T follicular helper cell (primary cell): ENCODE results near the gene APOL6.
"Not testable (repeated sequence)": the region's sequence is repeated elsewhere in the genome, so short reads cannot be mapped to it uniquely, and the experiment has no call there.

Experiments
- DNase-seq: peaks from one replicate; pipeline ENCODE4 v3.0.0-alpha.2; 2020; ENCODE audit warnings: low read depth

Gene APOL6

DNA sequence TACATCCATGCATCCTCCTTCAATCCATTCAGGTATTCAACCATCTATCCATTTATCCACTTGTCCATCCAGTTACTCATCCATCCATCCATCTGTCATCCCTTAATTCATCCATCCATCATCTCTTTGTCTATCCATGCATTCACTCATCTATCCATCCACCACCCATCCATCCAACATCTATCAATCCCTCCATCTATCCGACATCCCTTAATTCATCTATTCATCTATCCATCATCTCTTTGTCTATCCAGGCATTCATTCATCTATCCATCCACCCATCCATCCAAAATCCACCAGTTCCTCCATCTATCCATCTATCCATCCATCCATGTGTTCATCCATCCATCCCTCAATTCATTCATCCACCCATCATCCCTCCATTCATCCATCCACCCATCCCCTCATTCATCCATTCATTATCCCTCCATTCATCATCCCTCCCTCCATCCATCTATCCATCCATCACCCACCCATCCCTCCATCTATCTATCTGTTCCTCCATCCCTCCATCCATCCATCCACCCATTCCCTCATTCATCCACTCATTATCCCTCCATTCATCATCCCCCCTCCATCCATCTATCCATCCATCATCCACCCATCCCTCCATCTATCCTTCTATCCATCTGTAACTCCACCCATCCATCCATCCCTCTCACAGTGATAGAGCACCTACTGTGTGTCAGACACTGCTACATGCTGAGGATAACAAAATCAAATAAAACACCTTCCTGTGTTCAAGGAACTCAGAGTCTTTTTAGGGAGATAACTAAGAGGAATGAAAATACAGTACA is 29.6 kb upstream of the APOL6 start:
- DNase-seq, result no peak

DNA sequence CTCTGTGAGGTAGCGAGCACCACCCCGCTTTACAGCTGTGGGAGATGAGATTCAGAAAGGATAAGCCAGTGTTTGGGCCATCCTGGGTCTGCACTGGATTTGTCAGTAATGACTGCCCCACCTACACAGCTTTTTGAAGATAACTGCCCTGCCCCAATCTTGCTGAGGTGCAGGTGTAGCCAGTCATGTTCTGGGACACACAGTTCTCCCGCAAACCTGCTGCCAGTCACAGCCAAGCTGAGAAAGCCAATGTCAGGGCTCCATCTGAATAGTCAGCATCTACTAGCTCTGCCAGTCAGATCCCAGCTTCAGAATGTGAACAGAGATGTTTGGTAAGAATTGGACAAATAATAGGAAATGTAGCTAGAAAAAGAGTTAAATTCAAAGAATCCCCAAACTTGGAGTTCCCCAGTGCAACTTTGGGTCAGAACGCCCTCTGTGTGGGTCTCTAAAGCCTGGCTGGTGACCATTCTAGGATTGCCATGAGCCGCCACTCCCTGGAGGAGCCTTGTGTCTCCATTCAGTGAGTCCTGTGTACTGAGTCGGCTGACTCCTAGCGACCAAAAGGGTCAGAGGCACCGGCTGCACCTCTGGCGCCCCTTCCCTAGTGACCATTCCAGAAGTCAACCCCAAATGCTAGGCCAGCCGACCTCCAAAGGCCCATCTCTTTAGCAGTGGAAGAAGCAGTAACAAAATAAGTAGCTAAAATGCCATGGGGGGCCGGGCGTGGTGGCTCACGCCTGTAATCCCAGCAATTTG is 28.7 kb upstream of the APOL6 start:
- DNase-seq, result no peak

DNA sequence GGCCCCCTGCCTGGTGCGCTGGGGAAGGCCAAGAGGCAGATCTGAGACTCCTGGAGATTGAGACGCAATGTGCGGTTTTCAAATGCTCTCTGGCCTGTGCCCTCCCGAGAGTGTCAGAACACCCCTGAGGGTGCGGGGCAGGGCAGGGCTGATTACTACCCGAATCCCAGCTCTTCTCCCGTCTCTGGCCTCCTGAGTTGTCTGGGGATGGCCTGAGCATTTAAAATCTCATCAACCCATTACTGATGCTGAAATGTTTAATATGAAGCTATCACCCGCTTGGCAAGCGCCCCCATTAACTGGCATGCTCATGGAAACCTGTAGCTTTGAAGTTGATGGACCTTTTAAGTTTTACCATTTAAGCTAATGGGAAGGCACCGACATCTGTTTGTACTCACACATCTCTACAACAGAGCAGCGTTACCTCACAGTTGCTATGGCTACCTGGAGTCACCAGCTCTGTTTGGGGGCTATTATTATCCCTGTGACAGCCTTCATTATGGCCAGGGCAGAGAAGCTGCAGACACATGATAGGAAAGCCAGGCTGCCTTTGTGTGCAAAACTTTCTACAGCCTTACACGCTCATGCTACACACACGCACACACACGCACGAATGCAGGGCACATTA is 27.5 kb upstream of the APOL6 start:
- no peak for DNase-seq

DNA sequence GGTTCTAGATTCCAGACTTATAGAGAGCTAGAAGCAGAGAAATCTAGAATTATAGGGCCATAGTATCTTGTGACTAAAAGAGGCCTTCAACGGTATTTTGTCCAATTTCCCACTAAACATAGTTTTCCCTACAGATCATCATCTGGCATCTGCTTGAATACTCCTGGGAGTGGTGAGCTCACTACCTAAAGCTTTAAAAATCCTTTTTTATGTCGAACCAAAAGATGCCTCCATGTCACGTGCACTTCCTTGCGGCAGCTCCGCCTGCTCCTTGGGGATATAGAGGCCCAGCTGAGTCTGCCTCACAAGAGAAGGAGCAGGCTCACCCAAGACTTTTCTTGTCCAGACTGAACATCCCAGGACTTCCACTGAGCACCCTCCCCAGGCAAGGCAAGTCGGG is 26.8 kb upstream of the APOL6 start:
- DNase-seq, result no peak

DNA sequence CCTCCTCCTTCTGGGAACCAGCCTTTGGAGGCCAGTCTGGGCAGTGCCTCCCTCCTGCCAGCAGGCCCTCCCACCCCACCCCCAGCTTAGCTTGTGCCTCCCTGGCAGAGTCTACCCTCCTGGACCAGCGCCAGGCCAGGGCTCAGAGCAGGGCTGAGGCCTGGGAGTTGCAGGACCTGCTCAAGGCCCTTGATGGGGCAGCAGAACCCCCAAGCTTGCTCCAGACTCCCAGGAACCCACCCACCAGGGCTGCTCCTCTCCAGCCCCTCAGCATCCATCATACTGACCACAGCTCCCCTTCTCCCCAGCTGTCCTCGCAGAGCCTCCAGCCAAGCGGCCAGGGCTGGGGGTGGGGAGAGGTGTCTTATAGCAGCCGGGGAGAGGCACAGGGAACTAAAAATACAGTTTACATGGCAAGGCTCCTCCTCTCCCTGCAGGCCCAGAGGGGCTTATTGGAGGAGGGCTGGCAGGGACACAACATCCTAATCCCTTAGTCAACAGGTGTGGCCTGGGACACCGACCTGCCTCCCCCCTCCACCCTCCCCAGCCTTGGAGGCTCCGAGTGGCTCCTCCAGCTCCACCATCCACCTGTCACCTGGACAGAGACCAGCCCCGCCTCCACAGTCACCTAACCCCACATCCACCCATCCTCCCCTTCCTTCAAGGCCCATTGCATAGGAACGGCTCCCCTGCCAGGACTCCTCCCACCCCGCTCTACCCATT is 25.9 kb upstream of the APOL6 start:
- no peak for DNase-seq

DNA sequence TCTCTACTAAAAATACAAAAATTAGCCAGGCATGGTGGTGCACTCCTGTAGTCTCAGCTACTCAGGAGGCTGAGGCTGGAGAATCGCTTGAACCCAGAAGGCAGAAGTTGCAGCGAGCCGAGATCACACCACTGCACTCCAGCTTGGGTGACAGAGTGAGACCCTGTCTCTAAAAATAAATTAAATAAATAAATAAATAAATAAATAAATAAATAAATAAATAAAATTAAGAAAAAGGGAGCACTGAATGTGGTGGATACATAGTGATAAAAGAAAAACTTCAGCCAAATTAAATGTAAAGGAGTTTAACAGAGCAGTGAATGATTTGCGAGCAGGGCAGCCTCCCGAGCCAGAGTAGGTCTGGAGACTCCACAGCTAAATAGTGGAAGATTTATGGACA is 24.4 kb upstream of the APOL6 start:
- not testable (repeated sequence) for DNase-seq

DNA sequence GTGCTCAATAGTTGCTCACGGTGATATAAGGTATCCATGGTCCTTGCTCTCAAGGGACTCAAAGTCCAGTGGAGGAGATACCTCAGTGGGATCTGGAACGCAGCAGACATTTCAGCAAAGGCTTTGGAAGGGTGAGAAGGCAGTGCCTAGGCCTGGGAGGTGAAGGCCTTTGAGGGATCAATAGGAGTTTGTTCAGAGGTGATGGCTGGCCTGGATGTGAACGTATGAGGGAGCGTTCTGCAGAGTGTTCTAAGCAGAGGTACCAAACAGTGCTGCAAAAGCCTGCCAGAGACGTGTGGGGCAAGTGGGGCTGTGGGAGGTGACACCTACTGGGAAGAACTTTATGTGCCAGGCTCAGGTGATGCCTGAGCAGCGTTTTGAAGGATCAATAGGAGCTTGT is 23.7 kb upstream of the APOL6 start:
- no peak for DNase-seq

DNA sequence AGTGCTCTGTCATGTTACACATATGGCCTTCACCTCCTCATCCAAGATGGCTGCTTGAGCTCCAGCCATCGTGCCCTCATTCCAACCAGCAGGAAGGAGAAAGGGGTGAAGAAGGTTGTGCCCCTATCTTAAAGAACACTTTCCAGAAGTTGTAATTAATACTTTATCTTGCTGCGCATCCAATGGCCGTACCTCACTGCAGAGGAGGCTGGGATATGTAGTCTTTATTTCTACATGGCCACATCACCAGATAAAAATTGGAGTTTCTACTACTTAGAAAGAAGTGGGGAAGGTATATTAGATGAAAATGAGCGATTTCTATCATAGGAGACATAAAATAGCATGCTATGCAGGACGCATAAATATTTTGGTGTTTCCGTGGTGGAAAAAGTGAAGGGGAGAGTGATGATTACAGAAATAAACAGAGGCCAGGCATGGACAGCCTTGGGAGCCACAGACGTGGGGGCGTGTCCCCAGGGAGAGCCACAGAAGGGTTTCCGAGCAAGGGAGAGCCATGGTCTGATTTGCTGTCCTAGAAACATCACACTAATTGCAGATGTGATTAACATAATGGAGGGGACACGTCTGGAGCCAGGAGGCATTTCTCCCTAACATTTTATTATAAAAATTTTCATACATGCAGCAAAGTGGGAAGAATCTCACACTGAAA is 22.3 kb upstream of the APOL6 start:
- no peak for DNase-seq

DNA sequence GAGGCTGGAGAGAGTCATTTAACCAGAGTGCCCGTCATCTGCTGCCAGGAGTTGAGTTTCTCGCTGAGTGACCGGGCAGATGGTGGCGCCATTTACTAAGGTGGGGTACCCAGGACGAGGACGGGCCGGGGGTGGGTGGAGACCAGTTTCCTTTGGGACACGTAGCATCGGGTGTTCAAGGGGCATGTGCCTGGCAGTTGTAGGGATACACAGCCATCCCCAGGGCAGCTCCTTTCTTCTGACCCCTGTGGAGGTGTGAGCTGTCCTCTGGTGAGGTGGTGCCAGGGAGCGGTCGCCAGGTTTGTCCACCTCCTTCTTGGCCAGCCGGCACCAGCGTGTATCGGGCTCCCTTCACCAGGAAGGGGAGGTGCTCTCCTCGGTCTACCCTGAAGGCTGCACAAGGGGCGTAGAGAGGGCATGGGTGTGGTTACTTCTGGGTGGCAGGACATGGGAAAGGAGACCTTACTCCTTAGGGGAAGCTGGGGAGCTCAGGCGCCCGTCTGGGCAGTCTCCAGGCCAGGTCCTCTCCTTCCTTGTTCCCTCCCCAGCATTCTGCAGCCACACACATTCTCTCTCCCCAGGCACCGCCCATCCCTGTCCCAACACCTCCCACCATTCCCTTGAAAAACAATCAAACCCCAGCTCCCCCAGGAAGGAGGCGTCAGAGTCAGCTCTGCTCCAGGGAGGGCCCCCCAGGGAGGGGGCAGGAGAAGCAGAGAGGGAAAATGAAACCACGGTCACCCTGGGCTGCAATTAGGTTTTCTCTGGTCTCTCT is 20.8 kb upstream of the APOL6 start:
- DNase-seq, result no peak

DNA sequence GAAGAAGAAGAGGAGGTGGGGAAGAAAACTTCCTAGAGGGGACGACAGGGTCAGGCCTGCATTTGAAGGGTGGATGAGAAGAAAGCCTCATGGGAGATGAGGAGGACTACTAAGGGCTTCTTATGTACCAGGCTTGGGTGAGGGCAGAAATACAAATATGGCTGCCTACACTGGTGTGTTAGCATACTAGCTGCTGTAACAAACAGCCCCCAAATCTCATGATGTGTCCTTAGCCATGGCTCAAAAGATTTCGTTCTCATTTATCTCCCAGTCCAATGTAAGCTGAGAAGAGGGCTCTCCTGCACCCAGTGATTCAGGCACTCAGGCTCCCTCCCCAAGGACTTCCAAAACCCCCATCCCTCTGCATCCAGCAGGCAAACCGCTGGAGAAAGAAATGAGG is 19.5 kb upstream of the APOL6 start:
- DNase-seq, result no peak

DNA sequence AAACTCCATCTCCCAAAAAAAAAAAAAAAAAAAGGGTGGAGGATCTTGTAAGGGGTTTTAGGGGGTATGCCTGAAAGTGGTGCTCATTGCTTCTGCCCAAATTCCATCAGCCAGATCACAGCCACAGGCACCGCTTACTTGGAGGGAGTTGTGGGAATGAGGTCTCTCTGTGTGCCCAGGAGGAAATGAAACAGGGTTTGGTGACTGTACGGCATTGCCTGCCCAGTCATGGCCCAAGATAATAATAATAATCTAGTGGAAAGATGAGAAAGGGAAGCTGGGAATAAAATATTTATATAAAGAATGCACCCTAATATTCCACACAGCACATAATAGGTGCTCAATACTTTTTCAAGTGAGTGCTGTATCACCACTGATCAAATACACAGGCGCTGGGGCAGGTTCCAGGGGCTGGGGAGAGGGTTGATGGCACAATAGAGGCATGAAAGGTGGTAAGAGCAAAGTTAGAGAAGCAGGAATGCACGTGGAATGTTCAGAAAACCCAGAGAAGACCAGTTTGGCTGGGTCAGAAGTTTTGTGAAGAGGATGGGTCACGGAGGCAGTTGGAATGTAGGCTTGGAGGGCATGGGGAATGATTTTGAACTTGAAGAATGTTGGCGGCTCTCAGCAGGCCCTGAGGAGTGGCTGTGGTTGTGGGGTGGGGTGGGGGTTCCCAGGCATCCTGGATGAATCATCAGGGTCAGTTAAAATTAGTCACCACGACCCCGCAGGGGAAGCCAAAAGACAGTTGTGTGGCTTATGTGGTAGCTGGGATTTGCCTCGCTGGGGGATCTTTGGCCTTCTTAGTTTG is 18.6 kb upstream of the APOL6 start:
- DNase-seq, result no peak

DNA sequence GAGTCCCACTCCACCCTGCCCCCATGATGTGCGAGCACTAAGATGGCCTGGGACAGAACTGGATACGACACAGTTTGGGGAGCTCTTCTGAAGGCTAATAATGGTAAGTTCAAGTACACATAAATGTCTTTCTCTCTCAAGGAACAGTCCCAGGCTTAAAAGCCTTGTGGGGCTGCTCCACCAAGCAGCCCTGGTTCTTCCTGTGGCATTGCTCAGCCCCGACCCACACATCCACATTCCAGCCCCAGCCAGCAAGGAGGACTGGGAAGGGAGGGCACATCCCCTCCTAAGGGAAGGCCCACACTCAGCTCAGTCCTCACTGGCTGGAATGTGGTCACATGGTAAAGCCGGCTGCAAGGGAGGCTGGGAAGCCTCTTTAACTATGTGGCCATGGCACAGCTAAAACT is 17.9 kb upstream of the APOL6 start:
- no peak for DNase-seq

DNA sequence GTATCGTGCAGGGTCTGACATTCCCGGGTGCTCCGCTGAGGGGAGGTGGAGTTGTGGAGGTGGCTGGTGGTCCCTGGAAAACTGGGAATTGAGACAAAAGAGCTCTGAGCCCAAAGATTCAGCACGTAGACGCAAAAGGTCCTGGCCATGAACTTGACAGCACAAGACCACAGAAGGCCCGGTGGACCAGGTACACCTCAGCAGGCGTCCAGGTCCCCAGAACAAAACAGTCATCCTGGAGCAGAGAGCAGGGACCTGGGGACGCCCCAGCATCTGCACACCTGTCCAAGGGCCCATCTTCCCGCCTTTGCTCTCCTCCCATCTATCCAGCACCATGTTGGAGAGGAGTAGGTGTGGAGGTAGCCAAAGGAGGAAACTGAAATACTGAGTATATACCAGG is 17.4 kb upstream of the APOL6 start:
- DNase-seq, result no peak

DNA sequence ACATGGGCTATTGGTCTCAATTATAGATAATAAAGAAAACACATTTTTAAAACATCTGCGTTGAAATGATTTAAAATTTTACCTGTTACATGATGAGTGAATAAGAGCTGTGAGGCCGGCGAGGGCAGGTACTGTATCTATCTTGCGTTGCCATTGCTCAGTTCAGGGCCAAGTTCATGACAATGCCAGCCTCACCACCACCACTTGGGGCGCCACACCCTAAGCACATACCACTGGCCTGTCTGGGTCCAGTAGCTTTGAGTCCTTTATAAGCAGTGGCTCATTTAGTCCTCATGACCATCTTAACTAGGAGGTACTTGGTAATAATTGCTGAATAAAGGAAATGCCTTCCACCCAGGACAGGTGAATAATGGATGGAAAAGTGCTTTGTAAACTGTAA is 16.6 kb upstream of the APOL6 start:
- DNase-seq, result no peak

DNA sequence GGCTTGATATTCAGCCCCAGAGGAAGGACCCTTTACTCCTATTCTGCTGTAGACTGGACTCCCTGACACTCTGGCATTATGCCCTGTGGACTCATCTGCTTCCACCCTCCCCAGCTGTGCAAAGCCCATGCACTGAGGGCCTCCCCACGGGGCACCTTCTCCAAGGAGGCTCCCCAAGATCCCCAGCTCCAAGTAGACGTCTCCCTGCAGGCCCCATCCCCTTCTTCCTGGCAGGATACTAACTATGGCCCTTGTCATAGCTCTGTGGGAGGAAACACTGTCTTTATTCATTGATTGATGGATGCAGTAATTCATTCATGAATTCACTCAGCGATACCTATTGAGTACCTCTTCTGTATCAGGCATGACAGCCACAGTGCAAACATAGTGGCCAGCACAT is 15.3 kb upstream of the APOL6 start:
- DNase-seq, result no peak

DNA sequence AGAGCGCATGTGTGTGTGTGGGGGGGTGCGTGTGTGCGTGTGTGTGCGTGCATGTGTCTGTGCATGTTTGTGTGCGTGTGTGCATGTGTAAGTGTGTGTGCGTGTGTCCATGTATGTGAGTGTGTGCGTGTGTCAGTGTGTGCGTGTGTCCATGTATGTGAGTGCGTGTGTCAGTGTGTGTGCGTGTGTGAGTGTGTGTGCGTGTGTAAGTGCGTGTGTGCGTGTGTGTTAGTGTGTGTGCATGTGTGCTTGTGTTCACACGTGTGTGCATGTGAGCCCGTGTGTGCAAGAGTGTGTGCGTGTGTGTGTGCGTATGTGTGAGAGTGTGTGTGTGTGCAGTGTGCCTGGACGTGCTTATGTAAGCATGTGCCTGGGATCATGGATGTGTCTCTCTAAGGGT is 14.7 kb upstream of the APOL6 start:
- no peak for DNase-seq

DNA sequence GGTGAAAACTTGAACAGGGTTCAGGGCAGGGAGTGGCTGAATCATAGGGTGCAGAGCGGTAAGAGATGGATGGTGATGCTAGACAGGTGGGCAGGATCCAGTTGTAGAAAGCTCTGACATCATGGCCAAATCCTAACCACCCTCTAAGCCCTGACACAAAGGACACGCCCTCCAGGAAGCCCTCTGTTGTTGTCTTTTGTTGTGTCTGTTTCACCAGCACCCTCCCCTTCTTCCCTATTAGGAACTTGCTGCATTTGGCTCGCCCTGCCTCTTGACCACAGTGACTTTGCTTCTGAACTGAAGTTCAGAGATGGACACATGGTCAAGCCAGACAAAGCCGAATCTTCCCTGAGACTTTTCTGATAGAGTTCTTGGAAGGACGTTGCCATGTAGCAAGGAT is 14.2 kb upstream of the APOL6 start:
- no peak for DNase-seq

DNA sequence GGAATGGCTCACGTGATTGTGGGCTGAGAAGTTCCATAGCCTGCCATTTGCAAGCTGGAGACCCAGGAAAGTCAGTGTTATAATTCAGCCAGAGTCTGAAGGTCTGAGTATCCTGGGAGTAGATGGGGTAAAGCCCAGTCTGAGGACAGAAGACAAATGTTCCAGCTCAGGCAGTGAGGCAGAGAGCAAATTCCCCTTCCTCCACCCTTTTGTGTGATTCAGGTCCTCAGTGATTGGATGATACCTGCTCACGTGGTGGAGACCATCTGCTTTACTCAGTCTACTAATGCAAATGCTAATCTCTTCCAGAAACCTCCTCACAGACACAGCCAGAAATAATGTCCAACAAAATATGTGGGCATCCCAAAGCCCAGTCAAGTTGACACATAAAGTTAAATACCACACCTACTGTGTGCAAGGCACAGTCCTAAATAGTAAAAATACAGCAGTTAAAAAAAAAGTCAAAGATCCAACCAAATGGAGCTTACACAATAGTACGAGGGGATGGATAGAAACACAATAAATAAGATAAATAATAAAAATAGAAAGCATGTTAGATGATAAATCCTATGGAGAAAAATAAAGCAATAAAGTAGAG is 13.2 kb upstream of the APOL6 start:
- DNase-seq, result no peak

DNA sequence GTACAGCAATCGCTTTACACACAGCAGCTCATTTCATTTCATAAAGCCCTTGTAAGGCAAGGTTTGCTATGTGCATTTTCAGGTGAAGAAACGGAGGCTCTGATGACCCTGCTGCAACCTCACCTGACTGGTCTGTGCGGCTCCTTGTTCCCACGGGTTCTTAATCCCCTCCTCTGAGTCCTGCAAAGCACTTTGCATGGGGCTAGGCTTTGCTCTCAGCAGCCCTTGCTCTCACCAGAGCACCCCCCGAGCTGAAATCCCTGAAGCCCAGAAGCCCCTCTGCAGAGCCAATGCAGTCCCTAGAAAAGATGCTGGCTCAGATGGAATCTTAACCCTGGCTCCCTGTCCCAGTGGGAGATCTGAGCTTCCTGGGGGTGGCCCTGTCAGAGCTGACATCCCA is 11.0 kb upstream of the APOL6 start:
- no peak for DNase-seq

DNA sequence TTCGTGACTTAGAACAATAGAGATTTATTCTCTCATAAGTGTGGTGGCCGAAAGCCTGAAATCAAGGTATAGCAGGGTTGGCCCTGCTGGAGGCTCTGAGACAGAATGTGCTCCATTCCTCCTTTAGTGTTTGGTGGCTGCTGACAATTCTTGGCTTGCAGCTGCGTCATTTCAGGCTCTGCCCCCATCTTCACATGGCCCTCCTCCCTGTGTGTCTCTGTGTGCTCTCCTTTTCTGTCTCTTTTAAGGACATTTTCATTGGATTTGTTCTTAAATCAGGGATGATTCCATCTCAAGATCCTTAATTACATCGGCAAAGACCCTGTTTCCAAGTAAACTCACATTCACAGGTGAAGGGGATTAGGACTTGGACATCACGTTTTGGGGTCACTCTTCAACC is 10.2 kb upstream of the APOL6 start:
- no peak for DNase-seq
